GM19043 (cell line): Measurements from ENCODE around the gene SYT7.
"Not testable (repeated sequence)": the region's sequence is repeated elsewhere in the genome, so short reads cannot be mapped to it uniquely, and the experiment has no call there.

Experiments
- ATAC-seq: cut with Tn5 transposase; IDR thresholded peaks from one replicate; pipeline ENCODE4 v1.9.1; 2021; ENCODE audit warnings: low read depth; ENCODE audit not compliant: unreplicated experiment

The SYT7 gene, protein sequence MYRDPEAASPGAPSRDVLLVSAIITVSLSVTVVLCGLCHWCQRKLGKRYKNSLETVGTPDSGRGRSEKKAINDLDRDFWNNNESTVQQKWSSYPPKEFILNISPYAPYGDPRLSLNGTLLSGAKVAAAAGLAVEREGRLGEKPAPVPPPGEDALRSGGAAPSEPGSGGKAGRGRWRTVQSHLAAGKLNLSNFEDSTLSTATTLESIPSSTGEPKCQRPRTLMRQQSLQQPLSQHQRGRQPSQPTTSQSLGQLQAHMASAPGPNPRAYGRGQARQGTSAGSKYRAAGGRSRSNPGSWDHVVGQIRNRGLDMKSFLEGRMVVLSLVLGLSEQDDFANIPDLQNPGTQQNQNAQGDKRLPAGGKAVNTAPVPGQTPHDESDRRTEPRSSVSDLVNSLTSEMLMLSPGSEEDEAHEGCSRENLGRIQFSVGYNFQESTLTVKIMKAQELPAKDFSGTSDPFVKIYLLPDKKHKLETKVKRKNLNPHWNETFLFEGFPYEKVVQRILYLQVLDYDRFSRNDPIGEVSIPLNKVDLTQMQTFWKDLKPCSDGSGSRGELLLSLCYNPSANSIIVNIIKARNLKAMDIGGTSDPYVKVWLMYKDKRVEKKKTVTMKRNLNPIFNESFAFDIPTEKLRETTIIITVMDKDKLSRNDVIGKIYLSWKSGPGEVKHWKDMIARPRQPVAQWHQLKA

DNA sequence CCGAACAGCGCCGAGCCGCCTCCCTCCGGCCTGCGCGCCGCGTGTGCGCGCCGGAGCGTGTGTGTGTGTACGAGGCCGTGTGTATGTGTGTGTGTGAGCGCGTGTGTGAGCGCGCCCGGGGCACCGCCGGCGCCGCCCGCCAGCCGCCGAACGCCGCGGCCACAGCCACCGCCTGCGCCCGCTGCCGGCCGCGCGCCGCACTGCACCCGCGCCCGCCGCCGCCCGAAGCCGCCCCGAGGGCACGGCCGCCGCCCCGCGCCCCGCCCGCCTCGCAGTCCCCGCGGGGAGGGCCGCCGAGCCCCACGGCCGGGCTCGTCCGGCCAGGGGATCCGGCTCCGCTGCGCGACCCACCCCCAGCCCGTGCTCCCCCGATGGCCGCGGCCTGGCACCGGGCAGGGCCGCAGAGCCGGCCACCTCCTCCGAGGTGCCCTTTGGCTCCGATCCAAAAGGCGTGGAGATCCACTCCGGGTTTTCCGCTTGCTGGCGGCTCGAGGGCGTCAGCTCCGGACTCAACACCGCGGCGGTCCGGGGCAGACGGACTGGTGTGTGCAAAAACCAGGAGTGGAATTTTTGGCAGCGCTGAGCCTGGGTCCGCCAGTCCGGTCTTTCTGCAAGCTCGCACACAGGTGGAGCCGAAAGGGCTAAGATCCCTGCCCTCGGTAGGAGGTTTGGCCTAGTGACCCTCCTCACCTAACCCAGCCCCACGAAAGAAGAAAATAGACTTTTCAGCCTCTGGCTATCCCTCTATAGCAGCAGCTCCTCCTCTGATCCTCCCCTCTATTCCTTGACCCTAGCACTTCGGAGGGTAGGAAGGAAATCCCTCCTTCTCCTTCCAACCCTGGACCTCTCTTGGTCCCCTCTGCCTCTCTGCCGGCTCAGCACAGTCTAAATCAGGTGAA, at the start of gene SYT7:
Gene SYT7 (minus strand): TSS at position 47 of the 899 bp plus-strand sequence. CDS start 256 bp downstream, outside the sequence.
- ATAC-seq = peak; percentile 75

DNA sequence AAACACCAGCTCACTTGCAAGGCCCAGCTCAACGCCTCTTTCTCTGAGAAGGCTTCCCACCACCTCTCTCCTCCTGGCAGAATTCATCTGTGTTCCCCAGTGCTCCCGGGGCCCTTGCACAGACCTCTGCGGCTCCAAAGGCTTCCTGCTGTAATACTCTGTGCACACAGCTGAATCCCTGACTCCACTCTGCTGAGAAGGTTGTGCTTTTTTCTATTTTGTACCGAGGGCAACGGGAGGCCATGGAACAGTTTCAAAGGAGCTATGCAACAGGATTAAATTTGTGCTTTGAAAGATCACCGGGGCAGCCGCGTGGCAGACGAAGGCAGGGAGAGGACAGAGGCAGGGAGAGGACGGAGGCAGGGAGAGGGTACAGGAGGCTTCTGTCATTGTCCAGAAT, 49.2 kb upstream of the SYT7 start:
- no peak for ATAC-seq

DNA sequence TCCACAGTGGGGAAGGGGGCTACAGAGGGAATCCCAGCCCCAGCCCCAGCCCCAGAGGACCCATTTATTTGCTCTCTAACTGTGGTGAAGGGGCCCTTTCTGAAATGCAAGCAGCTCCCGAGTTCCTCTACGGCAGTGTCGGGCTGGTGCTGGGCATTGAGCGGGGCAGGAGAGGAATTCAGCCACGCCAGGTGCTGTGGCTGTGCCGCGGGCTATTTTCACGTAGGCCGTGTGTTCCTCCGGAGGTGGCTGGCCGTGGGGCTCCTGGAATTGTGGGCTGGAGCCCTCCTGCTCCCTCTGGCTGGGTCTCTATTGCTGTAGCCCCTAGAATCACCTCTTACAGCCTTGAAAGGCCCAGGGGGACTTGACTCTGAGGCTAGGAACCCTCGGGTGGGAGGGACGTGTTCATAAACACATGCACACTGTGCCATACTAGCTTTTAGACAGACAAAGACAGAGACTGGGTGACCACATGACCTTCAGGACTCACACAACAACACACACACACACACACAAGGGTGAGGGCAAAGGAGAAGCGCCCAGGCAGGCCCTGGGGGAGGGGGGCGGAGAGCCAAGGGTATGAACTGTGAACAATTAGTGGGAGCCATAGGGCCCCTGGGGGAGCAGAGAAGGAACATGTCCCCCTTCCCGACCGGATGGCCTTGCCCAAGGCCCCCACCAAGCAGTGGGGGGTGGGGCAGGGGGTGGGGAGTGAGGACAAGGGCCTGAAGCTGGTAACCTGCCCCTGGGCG, 48.4 kb upstream of the SYT7 start:
- ATAC-seq = no peak

DNA sequence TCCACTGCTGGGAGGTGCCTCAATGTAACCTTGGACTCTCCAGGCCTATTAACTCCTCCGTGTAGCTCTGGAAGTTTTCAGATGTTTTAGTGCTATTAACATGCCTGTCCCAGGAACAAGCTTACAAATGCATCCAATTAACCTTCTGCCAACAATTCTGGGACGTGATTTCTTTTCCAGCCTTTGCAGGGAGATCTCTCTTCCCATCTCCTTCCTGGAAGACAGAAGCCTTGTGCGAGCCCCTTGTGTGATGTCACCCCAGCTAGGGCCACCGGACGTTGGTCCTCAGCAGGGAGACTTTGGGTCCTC, 47.7 kb upstream of the SYT7 start:
- no peak for ATAC-seq

DNA sequence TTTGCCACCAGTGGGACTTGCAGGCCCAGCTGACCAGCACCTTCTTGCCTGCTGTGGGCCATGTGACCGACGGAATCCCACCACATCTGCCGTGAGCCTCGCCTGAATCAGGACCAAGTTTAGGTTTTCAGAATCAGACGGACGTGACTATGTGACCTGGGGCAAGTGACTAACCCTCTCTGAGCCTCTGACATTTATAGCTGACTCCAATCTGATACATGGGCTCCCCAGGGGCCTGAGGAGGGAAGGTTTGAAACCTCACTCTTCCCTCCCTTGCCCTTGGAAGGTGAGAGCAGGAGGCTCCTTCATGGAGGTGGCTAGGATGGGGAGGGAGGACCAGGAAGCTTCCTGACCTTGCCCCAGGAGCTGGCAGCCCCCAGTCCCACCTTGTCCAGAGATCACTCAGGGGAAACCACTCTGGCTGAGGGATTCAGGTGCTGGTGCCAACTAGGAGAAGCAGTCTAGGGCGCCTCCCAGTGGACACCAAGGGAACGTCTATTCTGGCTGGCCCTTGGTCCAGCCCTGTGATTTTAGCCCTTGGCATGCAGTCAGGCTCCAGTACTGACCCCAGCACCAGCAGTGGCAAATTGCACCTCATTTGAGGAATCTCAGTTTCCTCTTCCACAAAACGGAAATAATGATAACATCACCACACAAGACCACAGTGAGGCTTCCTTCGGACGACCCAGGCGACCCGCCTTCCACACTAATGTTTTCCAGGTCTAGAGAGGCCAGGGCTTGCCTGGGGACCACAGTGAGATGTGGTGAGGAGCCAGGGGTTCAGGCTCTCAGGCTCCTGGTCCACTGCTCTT, 47.2 kb upstream of the SYT7 start:
- no peak for ATAC-seq

DNA sequence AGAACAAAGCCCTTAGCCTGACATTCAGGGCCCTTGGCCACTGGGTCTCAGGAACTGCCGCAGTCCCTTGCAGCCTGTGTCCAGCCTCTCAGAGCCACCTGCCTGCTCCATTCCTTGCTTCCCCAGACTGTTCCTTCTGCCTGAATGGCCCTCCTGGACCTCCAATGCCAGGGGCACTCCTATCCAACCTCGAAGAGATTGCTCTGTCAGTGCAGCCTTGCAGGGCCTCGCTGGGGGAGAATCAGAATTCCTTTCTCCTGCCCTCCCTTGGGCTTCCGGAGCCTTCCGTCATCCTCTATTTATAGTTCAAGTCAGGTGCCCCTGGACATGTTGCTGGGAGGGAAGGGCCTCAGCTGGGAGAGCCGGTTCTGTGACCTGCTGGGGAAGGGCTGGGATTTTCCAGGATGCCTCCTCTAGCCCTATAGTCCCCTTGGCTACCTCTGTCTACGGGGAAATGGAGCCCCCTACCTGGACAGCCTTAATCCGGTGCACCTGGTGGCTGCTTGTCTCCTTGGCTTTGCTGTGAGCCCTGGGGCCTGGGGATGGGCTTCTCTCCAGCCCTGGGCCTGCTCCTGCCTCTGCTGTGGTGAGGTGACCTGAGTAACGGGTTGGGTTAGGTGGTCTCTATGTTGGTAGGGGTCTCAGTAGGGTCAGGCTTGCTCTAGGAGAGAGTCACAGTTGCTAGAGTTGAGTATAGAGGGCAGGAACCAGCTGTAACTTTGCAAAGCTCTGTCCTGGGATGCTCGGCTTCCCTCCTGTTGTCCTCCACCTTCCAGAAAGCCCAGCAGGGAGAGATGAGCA, 45.9 kb upstream of the SYT7 start:
- ATAC-seq = no peak

DNA sequence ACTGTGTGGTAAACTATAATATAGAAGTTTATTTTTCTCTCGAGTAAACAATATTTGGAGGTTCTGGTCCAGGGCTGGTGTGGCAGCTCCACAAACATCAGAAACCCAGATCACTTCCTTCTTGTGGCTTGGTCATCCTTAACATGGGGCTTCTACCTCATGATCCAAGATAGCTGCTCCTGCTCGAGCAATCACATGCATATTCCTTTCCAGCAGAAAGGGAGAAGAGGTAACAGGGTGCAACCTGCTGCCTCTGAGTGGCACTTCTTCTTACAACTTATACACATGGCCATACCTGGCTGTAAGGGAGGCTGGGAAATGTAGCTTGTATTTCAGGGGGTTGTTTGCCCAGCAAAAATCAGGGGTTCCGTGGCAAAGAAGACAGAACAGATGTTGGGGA, 44.6 kb upstream of the SYT7 start:
- ATAC-seq = no peak

DNA sequence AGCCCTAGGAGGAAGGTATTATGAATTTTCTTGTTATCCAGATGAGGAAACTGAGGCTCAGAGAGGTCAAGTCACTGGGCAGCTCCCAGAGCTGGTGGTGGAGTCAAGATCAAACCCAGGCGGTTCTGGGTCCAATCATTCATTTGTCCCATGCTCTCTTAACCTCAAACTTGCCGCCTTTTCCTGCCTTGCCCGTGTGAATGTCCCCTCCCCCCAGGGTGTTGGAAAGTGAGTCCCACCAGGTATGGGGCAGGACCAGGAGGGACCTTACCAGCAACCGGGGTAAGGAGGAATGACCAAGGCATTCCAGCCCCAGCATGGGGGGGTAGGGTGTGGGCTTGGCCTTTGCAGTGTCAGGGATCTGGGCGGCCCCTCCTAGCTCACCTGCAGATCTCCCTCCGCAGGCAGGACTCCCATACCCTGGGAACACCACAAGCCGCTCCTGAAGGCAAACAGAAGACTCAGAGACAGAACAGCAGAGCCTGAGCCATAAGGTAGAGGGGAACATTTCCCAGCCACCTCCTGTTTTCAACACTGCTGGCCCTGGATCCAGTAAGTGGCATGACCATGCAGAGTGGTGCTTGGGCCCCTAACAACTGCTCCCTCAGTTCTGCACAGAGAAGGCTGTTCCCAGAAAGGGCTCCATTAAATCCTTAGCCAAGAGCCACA, 41.2 kb upstream of the SYT7 start:
- ATAC-seq = no peak

DNA sequence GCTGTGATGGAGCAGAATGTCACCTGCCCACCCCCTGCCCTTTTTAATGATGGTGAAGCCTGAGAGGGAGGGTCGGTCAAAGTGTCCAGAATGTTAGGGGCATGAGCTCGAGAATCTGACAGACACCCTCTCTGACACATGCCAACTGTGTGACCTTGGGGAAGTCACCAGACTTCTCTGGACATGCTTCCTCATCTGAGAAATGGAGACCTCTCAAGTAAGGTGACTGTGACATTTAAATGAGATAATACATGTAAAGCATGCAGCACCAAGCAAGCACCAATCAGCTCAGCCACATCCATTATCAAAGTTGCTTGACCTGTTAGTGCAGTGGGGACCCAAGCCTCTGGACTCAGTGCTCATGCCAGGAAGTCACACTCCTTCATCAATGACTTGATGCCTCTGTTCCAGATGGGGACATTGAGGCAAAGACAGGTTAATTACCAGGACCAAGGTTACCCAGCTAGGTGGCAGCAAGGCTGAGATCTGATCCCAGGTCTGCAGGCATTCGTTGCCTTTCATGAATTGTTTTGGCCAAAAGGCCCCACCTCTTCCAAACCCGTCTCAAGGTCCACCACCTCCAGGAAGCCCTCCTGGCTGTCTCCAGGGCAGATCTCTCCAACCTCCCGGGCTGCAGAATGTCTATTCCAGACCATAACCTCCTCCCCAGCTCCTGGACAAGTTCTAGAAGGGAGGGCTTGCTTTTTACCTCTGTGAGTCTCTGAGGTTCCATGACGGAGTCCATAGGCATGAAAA, 38.8 kb upstream of the SYT7 start:
- no peak for ATAC-seq

DNA sequence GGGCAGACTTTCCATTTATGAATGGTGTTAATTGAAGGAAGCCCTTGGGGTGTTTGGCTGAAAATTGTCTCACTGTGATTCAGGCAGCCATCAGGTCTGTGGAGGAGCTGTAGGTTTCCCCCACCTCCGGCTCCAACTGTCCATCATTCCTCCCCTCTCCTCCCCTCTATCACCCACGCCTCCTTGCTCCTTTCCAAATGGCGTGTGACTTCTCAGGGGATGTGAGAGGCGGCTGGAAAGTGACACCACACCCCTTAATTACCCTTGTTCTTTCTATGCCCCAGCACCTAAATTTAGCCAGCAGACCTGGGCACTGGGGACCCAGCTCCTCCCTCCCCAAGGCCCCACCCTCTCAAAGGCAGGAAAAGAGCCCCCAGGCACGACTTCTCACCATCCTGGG, 38.1 kb upstream of the SYT7 start:
- no peak for ATAC-seq

DNA sequence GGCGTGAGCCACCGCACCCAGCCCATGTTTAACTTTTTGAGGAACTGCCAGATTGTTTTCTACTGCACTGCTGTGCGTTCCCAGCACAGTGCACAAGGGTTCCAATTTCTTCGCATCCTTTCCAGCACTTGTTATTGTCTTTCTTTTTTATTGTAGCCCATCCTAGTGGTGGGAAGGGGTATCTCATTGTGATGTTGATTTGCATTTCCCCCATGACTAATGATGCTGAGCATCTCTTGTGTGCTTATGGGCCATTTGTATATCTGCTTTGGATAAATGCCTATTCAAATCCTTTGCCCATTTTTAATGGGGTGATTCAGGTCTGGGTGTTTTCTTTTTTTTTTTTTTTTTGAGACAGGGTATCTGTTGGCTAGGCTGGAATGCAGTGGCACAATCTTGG, 36.6 kb upstream of the SYT7 start:
- no peak for ATAC-seq

DNA sequence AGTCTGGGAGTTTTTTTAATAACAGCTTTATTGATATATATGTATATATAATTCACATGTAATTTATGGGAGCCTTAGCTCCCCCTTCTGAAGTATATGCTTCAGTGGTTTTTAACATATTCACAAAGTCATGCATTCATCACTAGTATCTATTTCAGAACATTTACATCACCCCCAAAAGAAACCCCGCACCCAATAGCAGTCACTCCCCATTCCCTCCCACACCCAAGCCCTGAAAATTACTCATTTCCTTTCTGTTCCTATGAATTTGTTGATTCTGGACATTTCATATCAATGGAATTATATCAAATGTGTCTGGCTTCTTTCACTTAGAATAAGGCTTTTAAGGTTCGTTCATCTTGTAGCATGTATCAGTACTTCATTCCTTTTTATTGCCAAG, 35.6 kb upstream of the SYT7 start:
- ATAC-seq = no peak

DNA sequence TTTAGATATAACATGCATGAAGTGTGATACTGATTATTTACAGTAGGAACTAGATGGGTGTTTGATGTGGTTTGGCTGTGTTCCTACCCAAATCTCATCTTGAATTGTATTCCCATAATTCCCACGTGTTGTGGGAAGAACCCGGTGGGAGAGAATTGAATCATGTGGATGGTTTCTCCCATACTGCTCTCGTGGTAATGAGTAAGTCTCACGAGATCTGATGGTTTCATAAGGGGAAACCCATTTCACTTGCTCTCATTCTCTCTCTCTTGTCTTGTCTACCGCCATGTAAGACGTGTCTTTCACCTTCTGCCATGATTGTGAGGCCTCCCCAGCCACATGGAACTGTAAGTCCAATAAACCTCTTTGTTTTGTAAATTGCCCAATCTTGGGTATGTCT, 33.9 kb upstream of the SYT7 start:
- not testable (repeated sequence) for ATAC-seq

DNA sequence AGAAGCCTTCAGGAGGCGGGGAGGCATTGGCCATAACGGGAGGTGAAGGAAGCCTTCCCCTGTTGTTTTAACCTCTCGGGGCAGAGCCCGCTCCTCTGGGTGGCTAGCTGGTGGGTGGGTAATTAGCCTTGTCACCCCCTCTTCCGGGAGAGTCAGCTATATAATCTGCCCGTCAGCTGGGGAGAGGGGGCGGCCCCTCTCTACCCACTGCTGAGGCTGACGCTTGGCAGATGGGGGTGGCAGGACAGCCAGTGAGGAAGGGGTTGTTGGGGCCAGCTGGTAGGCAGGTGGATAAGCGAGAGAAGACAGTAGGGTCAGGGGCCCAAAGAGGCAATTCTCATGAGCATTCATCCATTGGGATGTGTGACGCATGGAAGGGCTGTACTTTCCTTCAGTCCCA, 33.0 kb upstream of the SYT7 start:
- no peak for ATAC-seq

DNA sequence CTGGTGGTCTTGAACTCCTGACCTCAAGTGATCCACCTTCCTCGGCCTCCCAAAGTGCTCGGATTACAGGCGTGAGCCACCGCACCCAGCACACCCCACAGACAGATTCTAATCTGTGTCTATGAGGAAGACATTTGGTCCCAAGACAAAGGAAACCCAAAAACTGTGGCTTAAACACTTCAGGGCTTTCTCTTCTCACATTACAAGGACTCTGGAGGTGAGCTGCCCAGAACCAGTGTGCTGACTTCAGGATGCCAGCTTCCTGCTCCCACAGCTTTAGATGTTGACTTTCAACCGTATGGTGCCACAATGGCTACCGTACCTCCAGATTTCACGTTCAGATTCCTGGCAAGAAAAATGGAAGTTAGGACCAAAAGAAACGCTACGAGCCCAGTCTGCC, 32.2 kb upstream of the SYT7 start:
- ATAC-seq = no peak

DNA sequence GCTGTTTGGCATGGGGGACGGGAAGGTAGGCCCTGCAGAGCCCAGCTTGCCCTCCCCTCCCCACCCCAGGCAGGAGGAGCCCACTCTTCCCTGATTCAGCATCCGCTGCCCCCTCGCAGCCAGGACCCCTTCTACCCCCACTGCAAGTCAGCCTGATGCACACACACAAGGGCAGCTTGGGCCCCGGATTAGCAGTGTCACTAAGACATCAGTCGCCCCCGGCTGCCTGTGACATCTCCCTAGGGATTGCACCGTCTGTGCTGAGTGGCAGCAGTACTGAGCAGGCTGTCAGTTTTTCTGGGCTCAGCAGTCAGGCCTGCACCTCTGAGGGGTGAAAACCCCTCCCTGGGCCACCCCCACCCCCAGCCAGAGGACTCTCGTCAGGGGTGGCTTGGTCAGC, 30.4 kb upstream of the SYT7 start:
- no peak for ATAC-seq

DNA sequence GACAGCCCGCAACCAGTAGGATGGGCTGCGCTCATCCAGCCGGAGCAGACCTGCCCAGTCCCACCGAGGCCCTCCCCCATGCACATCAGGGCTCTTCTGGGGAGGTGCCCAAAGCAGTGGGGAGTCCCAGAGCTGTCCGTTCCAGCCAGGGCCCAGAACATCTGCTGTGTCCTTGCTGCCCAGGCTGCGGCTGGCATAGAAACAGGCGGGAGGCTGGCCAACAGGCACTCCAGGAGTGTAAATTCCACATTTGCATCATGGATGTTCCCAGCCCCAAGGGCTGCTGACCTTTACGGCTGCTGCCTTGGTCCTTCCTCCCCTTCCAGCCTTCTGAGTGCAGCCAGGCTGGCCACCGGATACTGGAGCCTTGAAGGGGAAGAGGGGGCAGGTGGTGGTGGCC, 30.0 kb upstream of the SYT7 start:
- ATAC-seq = no peak

DNA sequence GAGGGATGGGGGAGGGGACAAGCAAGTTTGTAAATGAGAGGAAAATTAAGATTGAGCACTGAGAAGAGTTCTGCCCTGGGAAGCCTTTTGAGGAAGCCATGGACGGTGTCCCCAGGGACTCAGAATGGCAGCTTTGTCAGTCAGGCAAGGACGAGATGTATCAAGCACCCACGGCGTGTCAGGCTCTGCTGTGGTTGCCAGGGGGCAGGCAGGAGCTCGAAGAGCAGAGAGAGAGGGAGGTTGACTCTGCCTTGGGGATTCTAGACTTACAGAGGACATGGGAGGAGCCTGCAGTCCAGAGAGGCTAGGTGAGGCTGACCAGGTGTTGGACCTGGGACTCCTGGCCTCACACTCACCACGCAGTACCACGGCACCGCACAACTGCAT, 29.1 kb upstream of the SYT7 start:
- ATAC-seq = no peak
